PC-3 (cell line): Measurements from ENCODE around the gene ANKRD66.

ENCODE experiments used
- CTCF ChIP-seq: fragments of 300-600 bp; sonication (generic); conservative IDR thresholded peaks from 2 replicates; pipeline ENCODE4 v1.5.1; 2017; ENCODE audit warnings: antibody characterized with exemption, low read depth, mild to moderate bottlenecking, low read length
- EZH2 ChIP-seq: fragments of 300-600 bp; sonication (generic); IDR thresholded peaks from one replicate; pipeline ENCODE4 v1.6.1; 2017; ENCODE audit warnings: antibody characterized with exemption, mild to moderate bottlenecking, low read length; ENCODE audit not compliant: unreplicated experiment
- EZH2phosphoT487 ChIP-seq: fragments of 300-600 bp; sonication (generic); IDR thresholded peaks from 2 replicates; pipeline ENCODE4 v1.6.1; 2018; ENCODE audit warnings: mild to moderate bottlenecking, antibody characterized with exemption, low read length, borderline replicate concordance

GRCh38 chr6:46730921-46731461 lies 15.7 kb upstream of the ANKRD66 start:
- no peak for TF ChIP-seq CTCF
- no peak for TF ChIP-seq EZH2phosphoT487
- TF ChIP-seq EZH2: no peak
